HCEC 1CT (cell line): Measurements from ENCODE around the gene ALKBH8.
A peak's percentile ranks its signal among the peaks of the same experiment; 100 is the strongest.
"Not testable (repeated sequence)": the region's sequence is repeated elsewhere in the genome, so short reads cannot be mapped to it uniquely, and the experiment has no call there.

Experiments
- DNase-seq: peaks from one replicate; pipeline ENCODE4 v3.0.0-alpha.2; 2017

ALKBH8 gene

GRCh38 chr11:107504981-107505380 is 60.6 kb downstream of the ALKBH8 start:
- no peak for DNase-seq

- no peak for DNase-seq
These were observed 63.8 kb downstream of the ALKBH8 start for GRCh38 chr11:107501713-107502112.

GRCh38 chr11:107497371-107497770 is 68.2 kb downstream of the ALKBH8 start:
- DNase-seq = not testable (repeated sequence)

GRCh38 chr11:107496011-107496410 is 69.5 kb downstream of the ALKBH8 start:
- peak; percentile 34 for DNase-seq

GRCh38 chr11:107494055-107494454 is 71.5 kb downstream of the ALKBH8 start:
- no peak for DNase-seq

- DNase-seq = peak; percentile 62
These were observed 72.4 kb downstream of the ALKBH8 start for GRCh38 chr11:107493117-107493516.

GRCh38 chr11:107490836-107491235 is 74.7 kb downstream of the ALKBH8 start:
- no peak for DNase-seq

GRCh38 chr11:107482234-107482633 is 83.3 kb downstream of the ALKBH8 start:
- no peak for DNase-seq

- DNase-seq = peak; percentile 9
These were observed 86.6 kb downstream of the ALKBH8 start for GRCh38 chr11:107478922-107479321.

GRCh38 chr11:107477820-107478219 is 87.7 kb downstream of the ALKBH8 start:
- DNase-seq = no peak

GRCh38 chr11:107473792-107474191 is 91.7 kb downstream of the ALKBH8 start:
- no peak for DNase-seq

- no peak for DNase-seq
These were observed 92.6 kb downstream of the ALKBH8 start for GRCh38 chr11:107472966-107473365.

GRCh38 chr11:107468596-107468995 is 96.9 kb downstream of the ALKBH8 start:
- DNase-seq = peak; percentile 65

- no peak for DNase-seq
These were observed 97.8 kb downstream of the ALKBH8 start for GRCh38 chr11:107467696-107468095.

GRCh38 chr11:107466275-107466866 is 99.2 kb downstream of the ALKBH8 start:
- not testable (repeated sequence) for DNase-seq

GRCh38 chr11:107457558-107458271 is 107.8 kb downstream of the ALKBH8 start, which contains the start of gene CWF19L2:
CWF19L2 (minus strand) TSS chr11:107457825; CDS start chr11:107457816, 9 bp downstream.
- DNase-seq = peak; percentile 96

- DNase-seq = no peak
These were observed 108.4 kb downstream of the ALKBH8 start for GRCh38 chr11:107457205-107457557.

GRCh38 chr11:107453594-107454286 is 111.8 kb downstream of the ALKBH8 start:
- no peak for DNase-seq
